K562 (cell line): Measurements from ENCODE around the gene PYGB. TPM values are rescaled to one million over a fixed set of nuclear protein-coding genes. Genes with fewer than 3 reads are reported as not detected.

ENCODE experiments used
- ATAC-seq: fragments of 200-7000 bp; cut with Tn5 transposase; 3 replicates; pipeline ENCODE4 v1.9.1; 2020; ENCODE audit warnings: moderate library complexity
- BruUV-seq: library from RNA; stranded (reverse); fragments of 400-500 nt; replicated peaks from 2 replicates; lab custom pipeline; 2021; lab: Mats Ljungman, UMichigan
- CTCF ChIA-PET: fragments of 300-600 bp; formaldehyde crosslinking; extraction: SDS; loops from one replicate; lab custom pipeline; 2021; ENCODE audit warnings: low intra/inter-chr PET ratio; lab: Yijun Ruan, JAX
- POLR2A ChIA-PET: fragments of 300-600, 350-650 bp; sonication (Branson Sonifier 250); formaldehyde crosslinking; extraction: SDS; loops from one replicate; lab custom pipeline; 2021; ENCODE audit warnings: antibody characterized with exemption, inconsistent platforms; lab: Yijun Ruan, JAX
- DNase-seq, 4 experiments: peaks; one replicate each; pipeline versions ENCODE4 v3.0.0 to v3.0.0-alpha.2; 2011 to 2018; ENCODE audit warnings: low spot score in 3 of 4, mixed read lengths in 3 of 4; ENCODE audit errors: extremely low read depth in 1 of 4
- FAIRE-seq: peaks from 2 replicates; lab custom pipeline; 2011; peaks lifted over from hg19 to GRCh38; lab: Jason Lieb, UNC
- H2AFZ ChIP-seq: 2 replicates; pipeline ENCODE4 v1.6.0; 2011; ENCODE audit warnings: low read depth, low read length, control low read depth, inconsistent platforms
- H3K27ac ChIP-seq: fragments of 200-600 bp; 3 replicates; pipeline ENCODE4 v1.8.0; 2011; ENCODE audit warnings: low read depth, mild to moderate bottlenecking, control low read depth, inconsistent platforms, low read length, moderate library complexity, mixed read lengths; ENCODE audit errors: extremely low read depth
- H3K27me3 ChIP-seq, 2 experiments: fragments of 300-600 bp in 1 of 2; 2 replicates in 1 of 2; 3 replicates in 1 of 2; pipeline versions ENCODE4 v1.6.0 to v1.8.0; 2011; ENCODE audit warnings: inconsistent platforms in 2 of 2, low read length in 2 of 2, mild to moderate bottlenecking in 1 of 2, mixed read lengths in 1 of 2, moderate library complexity in 1 of 2; ENCODE audit not compliant: control insufficient read depth in 2 of 2, insufficient read depth in 2 of 2
- H3K36me3 ChIP-seq: fragments of 300-600 bp; 3 replicates; pipeline ENCODE4 v1.8.0; 2011; ENCODE audit warnings: mild to moderate bottlenecking, low read length, inconsistent platforms; ENCODE audit not compliant: control insufficient read depth, insufficient read depth
- H3K4me1 ChIP-seq, 2 experiments: fragments of 200-600 bp in 1 of 2; replicated peaks in 1 of 2; 2 replicates in 1 of 2; 3 replicates in 1 of 2; pipeline versions ENCODE4 v1.5.1 to v1.8.0; 2011; ENCODE audit warnings: inconsistent platforms in 2 of 2, low read length in 2 of 2, mild to moderate bottlenecking in 1 of 2, mixed read lengths in 1 of 2, moderate library complexity in 1 of 2; ENCODE audit not compliant: control insufficient read depth in 2 of 2, insufficient read depth in 2 of 2
- H3K4me2 ChIP-seq: 2 replicates; pipeline ENCODE4 v1.6.1; 2011; ENCODE audit warnings: low read length, control low read depth, inconsistent platforms, mixed read lengths; ENCODE audit not compliant: insufficient read depth
- H3K4me3 ChIP-seq: fragments of 200-600 bp; sonication (generic), shearing (Covaris generic); 2 replicates; pipeline ENCODE4 v1.5.1; 2016; ENCODE audit warnings: control low read depth, inconsistent platforms
- H3K79me2 ChIP-seq: fragments of 200-600 bp; 3 replicates; pipeline ENCODE4 v1.8.0; 2011; ENCODE audit warnings: low read length, inconsistent platforms; ENCODE audit not compliant: control insufficient read depth, insufficient read depth
- H3K9ac ChIP-seq, 2 experiments: 2 replicates each; pipeline versions ENCODE4 v1.6.0 to v1.6.1; 2011; ENCODE audit warnings: low read depth in 2 of 2, low read length in 2 of 2, control low read depth in 1 of 2, inconsistent platforms in 1 of 2, mild to moderate bottlenecking in 1 of 2, mixed read lengths in 1 of 2; ENCODE audit not compliant: insufficient read depth in 1 of 2
- H3K9me1 ChIP-seq: one replicate; pipeline ENCODE4 v1.6.0; 2011; ENCODE audit warnings: inconsistent platforms, mild to moderate bottlenecking, low read length, moderate library complexity; ENCODE audit not compliant: control insufficient read depth, insufficient read depth
- H3K9me3 ChIP-seq: replicated peaks from 2 replicates; pipeline ENCODE4 v1.5.1; 2011; ENCODE audit warnings: low read depth, low read length, inconsistent platforms; ENCODE audit not compliant: control insufficient read depth, insufficient read depth
- H4K20me1 ChIP-seq: replicated peaks from 2 replicates; pipeline ENCODE4 v1.6.1; 2011; ENCODE audit warnings: low read length, inconsistent platforms, mixed read lengths; ENCODE audit not compliant: control insufficient read depth, insufficient read depth
- CBX5 ChIP-seq: IDR thresholded peaks from 2 replicates; pipeline ENCODE4 v1.6.1; 2014; ENCODE audit warnings: low read depth, borderline replicate concordance
- ESRRA ChIP-seq: fragments of 450-650 bp; IDR thresholded peaks from 2 replicates; pipeline ENCODE4 v1.6.1; 2014; ENCODE audit warnings: low read depth, mild to moderate bottlenecking, moderate library complexity, borderline replicate concordance
- MTA2 ChIP-seq: fragments of 450-650 bp; IDR thresholded peaks from 2 replicates; pipeline ENCODE4 v1.6.1; 2016; ENCODE audit warnings: low read depth
- MYBL2 ChIP-seq, 2 experiments: fragments of 450-650 bp in 1 of 2; sonication (generic) in 1 of 2; formaldehyde crosslinking in 1 of 2; IDR thresholded peaks; 2 replicates each; pipeline versions ENCODE4 v1.6.1 to v1.8.1; 2017 to 2022; ENCODE audit warnings: borderline replicate concordance in 1 of 2, inconsistent platforms in 1 of 2, low read depth in 1 of 2, mild to moderate bottlenecking in 1 of 2, missing genetic modification reagents in 1 of 2, moderate library complexity in 1 of 2
- NFE2L1 ChIP-seq: fragments of 450-650 bp; IDR thresholded peaks from 2 replicates; pipeline ENCODE4 v1.6.1; 2016; ENCODE audit warnings: missing genetic modification characterization, low read depth, mild to moderate bottlenecking, missing compliant biosample characterization, moderate library complexity, borderline replicate concordance
- NONO ChIP-seq, 2 experiments: fragments of 200-400 bp in 1 of 2; fragments of 450-650 bp in 1 of 2; formaldehyde crosslinking in 1 of 2; IDR thresholded peaks; 2 replicates each; pipeline ENCODE4 v1.6.1; 2017; ENCODE audit warnings: low read depth in 2 of 2, mild to moderate bottlenecking in 2 of 2, moderate library complexity in 2 of 2, low read length in 1 of 2
- SMC3 ChIP-seq: conservative IDR thresholded peaks from 2 replicates; pipeline ENCODE4 v1.6.1; 2011; ENCODE audit warnings: low read depth, low read length, improper control_type of control experiment; ENCODE audit not compliant: insufficient read depth
- SRF ChIP-seq, 2 experiments: fragments of 250-450, 450-650 bp in 1 of 2; sonication (Bioruptor Pico) in 1 of 2; sonication (generic) in 1 of 2; formaldehyde crosslinking; IDR thresholded peaks; 2 replicates each; pipeline versions ENCODE4 v1.5.0 to v1.5.1; 2020 to 2022; ENCODE audit warnings: mild to moderate bottlenecking in 1 of 2, missing genetic modification reagents in 1 of 2
- TCFL5 ChIP-seq: fragments of 250-450 bp; sonication (Bioruptor Pico); conservative IDR thresholded peaks from 2 replicates; pipeline ENCODE4 v1.6.1; 2021; ENCODE audit warnings: mild to moderate bottlenecking, moderate library complexity, matching md5 sums
- ZNF239 ChIP-seq: fragments of 250-450 bp; sonication (Bioruptor Pico); IDR thresholded peaks from 2 replicates; pipeline ENCODE4 v1.4.0; 2020; ENCODE audit warnings: mild to moderate bottlenecking
- ZNF3 ChIP-seq: fragments of 250-450 bp; sonication (Bioruptor Pico); IDR thresholded peaks from 2 replicates; pipeline ENCODE4 v1.5.0; 2021; ENCODE audit warnings: mild to moderate bottlenecking, moderate library complexity
- ZNF445 ChIP-seq: fragments of 250-450 bp; sonication (Bioruptor Pico); IDR thresholded peaks from 2 replicates; pipeline ENCODE4 v1.4.0; 2020; ENCODE audit warnings: low read depth, mild to moderate bottlenecking, moderate library complexity
- ZNF77 ChIP-seq: fragments of 250-450 bp; sonication (Bioruptor Pico); IDR thresholded peaks from 2 replicates; pipeline ENCODE4 v1.5.0; 2020
- WGBS: fragments of 100-300 bp; shearing (Covaris generic); methylation state at CpG from one replicate; pipeline ENCODE4 v1.1.6; 2016; ENCODE audit warnings: low coverage, mixed read lengths; ENCODE audit not compliant: insufficient coverage; ENCODE audit errors: missing lambda C conversion rate; 5-methylcytosine and 5-hydroxymethylcytosine counted together
- in situ Hi-C: fragments of 300-500 bp; cut with MboI; formaldehyde crosslinking; loops from 4 replicates; pipeline ENCODE4 v1.15.0; 2018; ENCODE audit warnings: inconsistent platforms, mixed read lengths
- intact Hi-C: fragments of 100-400 bp; cut with micrococcal nuclease; formaldehyde crosslinking; loops from 2 replicates; pipeline ENCODE4 v1.14.2; 2022
- polyA plus RNA-seq, 8 experiments: library from polyadenylated mRNA; depleted of rRNA in 4 of 8; stranded (reverse) in 5 of 8; unstranded in 3 of 8; fragments of >200 nt; fragmentation: Nextera tagmentation in 2 of 8; fragmentation: Illumina TruSeq in 1 of 8; extraction: Ambion mirVana in 2 of 8; extraction: Trizol in 1 of 8; gene quantifications; 2 replicates each; pipeline versions ENCODE4 v1.2.1 to v1.2.3, GENCODE V29; 2011 to 2014; ENCODE audit warnings: inconsistent platforms in 1 of 8, missing spikeins in 1 of 8
- total RNA-seq, 7 experiments: library from RNA; depleted of rRNA in 6 of 7; stranded (reverse); fragments of >200 nt in 6 of 7; fragmentation: Illumina TruSeq in 2 of 7; extraction: Trizol in 2 of 7; gene quantifications; 2 replicates each; pipeline versions ENCODE4 v1.2.1 to v1.2.3, GENCODE V29; 2011 to 2021; ENCODE audit warnings: low replicate concordance in 1 of 7
- TF ChIP-seq, protein P1 (sequence below): fragments of 450-650 bp; IDR thresholded peaks from 2 replicates; pipeline ENCODE4 v1.7.1; 2018; ENCODE audit warnings: mild to moderate bottlenecking, low read depth; ENCODE audit not compliant: partially characterized antibody
- TF ChIP-seq, protein P2 (sequence below): sonication (generic); IDR thresholded peaks from 2 replicates; pipeline ENCODE4 v1.6.1; 2016

The PYGB gene
- total and polyA plus RNA-seq, 9 of the 15 experiments (the other 6 are each of a cell fraction or from before 2014, with no cell fraction given): 0.34 to 18.0 (median 9.8) TPM

DNA sequence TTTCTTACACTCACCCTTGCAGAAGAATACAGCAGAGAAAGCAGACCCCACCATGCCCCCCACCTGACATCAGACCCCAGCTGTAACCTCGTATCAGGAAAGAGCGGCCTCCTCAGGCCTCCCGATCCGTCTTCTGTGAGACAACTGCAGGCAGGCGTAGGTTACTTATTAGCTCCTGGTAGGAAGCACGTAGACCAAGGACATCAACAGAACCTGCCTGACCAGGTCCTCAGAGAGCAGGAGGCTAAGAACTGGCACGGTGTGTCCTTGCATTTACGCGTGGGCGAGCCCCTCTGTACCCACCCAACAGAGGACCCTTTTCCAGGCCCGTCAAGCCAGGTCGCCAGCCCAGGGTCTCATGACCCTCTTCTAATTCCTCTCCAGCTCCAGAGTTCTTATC lies 91.7 kb downstream of the PYGB start:
- H3K79me2 ChIP-seq: no peaks in the 10 kb centered on the region; the same call in 2 of the 3 replicates
- POLR2A ChIA-PET: no interaction called here

More for the DNA sequence above, 91.7 kb downstream of the PYGB start:
- no TSS peak for BruUV-seq
- no peaks in the 10 kb centered on the region for H4K20me1 ChIP-seq
- 93% methylated on average over 6 of the region's 12 CpGs for WGBS
- H3K9me3 ChIP-seq: no peaks in the 10 kb centered on the region
- H3K9ac ChIP-seq: no peak overlapping the region
- in situ Hi-C loops (no loop called here), intact Hi-C loops (no loop called here)
- TF ChIP-seq MYBL2 (IDR thresholded peaks at IDR 0.05; ENCODE audit: low read depth) (no peak), MYBL2 (CRISPR knock-in tag; IDR thresholded peaks at IDR 0.05; ENCODE audit: borderline replicate concordance) (no peak), ZNF77 (CRISPR knock-in tag) (no peak), NFE2L1 (no peak), MTA2 (no peak), ESRRA (no peak), ZNF445 (CRISPR knock-in tag) (no peak), ZNF3 (CRISPR knock-in tag) (no peak), SRF (CRISPR knock-in tag; IDR thresholded peaks at IDR 0.05) (no peak), SMC3 (no peak), TCFL5 (CRISPR knock-in tag) (no peak), ZNF239 (no peak), CBX5 (no peak), NONO (IDR thresholded peaks at IDR 0.05; ENCODE audit: low read depth in 2 of 2, low read length in 1 of 2) (no peak)
- TF ChIP-seq, protein P1, sequence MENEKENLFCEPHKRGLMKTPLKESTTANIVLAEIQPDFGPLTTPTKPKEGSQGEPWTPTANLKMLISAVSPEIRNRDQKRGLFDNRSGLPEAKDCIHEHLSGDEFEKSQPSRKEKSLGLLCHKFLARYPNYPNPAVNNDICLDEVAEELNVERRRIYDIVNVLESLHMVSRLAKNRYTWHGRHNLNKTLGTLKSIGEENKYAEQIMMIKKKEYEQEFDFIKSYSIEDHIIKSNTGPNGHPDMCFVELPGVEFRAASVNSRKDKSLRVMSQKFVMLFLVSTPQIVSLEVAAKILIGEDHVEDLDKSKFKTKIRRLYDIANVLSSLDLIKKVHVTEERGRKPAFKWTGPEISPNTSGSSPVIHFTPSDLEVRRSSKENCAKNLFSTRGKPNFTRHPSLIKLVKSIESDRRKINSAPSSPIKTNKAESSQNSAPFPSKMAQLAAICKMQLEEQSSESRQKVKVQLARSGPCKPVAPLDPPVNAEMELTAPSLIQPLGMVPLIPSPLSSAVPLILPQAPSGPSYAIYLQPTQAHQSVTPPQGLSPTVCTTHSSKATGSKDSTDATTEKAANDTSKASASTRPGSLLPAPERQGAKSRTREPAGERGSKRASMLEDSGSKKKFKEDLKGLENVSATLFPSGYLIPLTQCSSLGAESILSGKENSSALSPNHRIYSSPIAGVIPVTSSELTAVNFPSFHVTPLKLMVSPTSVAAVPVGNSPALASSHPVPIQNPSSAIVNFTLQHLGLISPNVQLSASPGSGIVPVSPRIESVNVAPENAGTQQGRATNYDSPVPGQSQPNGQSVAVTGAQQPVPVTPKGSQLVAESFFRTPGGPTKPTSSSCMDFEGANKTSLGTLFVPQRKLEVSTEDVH: no peak
- TF ChIP-seq, protein P2, sequence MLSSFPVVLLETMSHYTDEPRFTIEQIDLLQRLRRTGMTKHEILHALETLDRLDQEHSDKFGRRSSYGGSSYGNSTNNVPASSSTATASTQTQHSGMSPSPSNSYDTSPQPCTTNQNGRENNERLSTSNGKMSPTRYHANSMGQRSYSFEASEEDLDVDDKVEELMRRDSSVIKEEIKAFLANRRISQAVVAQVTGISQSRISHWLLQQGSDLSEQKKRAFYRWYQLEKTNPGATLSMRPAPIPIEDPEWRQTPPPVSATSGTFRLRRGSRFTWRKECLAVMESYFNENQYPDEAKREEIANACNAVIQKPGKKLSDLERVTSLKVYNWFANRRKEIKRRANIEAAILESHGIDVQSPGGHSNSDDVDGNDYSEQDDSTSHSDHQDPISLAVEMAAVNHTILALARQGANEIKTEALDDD: no peak
- ATAC-seq (no peak), DNase-seq (no peak), FAIRE-seq (no peak)
- CTCF ChIA-PET: no interaction called here
- no peaks in the 10 kb centered on the region for H3K9me1 ChIP-seq
- H3K4me1 ChIP-seq: no peaks in the 10 kb centered on the region; a peak in 1 of 5 replicates
- no peak overlapping the region for H3K27ac ChIP-seq
- no peaks in the 10 kb centered on the region for H3K27me3 ChIP-seq
- H3K4me2 ChIP-seq: no peak overlapping the region
- no peaks in the 10 kb centered on the region for H3K36me3 ChIP-seq
- H3K4me3 ChIP-seq: no peak overlapping the region
- no peak overlapping the region for H2AFZ ChIP-seq
